OCI-LY3 (cell line): ENCODE measurements around the gene FBXW7.

Experiments
- H2AFZ ChIP-seq: fragments of 200-600, 300-600 bp; shearing (Covaris generic); 2 replicates; pipeline ENCODE4 v1.6.0; 2014; ENCODE audit warnings: antibody characterized with exemption, low read depth, low read length
- H3K27ac ChIP-seq: fragments of 200-600, 300-600 bp; sonication (generic); 2 replicates; pipeline ENCODE4 v1.5.1; 2014; ENCODE audit warnings: mild to moderate bottlenecking, low read length, moderate library complexity, mixed read lengths
- H3K27me3 ChIP-seq: fragments of 200-600, 300-600 bp; sonication (generic); 2 replicates; pipeline ENCODE4 v1.6.1; 2014; ENCODE audit warnings: low read depth, low read length, mixed read lengths
- H3K36me3 ChIP-seq: fragments of 200-600, 300-600 bp; sonication (generic); replicated peaks from 2 replicates; pipeline ENCODE3; 2014; ENCODE audit warnings: low read depth, low read length, mixed read lengths
- H3K4me1 ChIP-seq: fragments of 300-600, 200-600 bp; sonication (generic); 2 replicates; pipeline ENCODE4 v1.6.1; 2014; ENCODE audit warnings: low read length, mixed read lengths
- H3K4me2 ChIP-seq: fragments of 200-600, 300-600 bp; sonication (generic); 2 replicates; pipeline ENCODE4 v1.6.1; 2014; ENCODE audit warnings: low read length, mixed read lengths
- H3K4me3 ChIP-seq: fragments of 300-600, 200-600 bp; sonication (generic); 2 replicates; pipeline ENCODE4 v1.5.1; 2014; ENCODE audit warnings: antibody characterized with exemption, mild to moderate bottlenecking, low read length, moderate library complexity
- H3K79me2 ChIP-seq: fragments of 300-600, 200-600 bp; shearing (Covaris generic); 2 replicates; pipeline ENCODE4 v1.6.1; 2014; ENCODE audit warnings: mild to moderate bottlenecking, low read length, mixed read lengths
- H3K9ac ChIP-seq: fragments of 300-600, 200-600 bp; shearing (Covaris generic); 2 replicates; pipeline ENCODE4 v1.6.0; 2014; ENCODE audit warnings: mild to moderate bottlenecking, low read length, moderate library complexity
- H3K9me3 ChIP-seq: fragments of 200-600, 300-600 bp; shearing (Covaris generic); 2 replicates; pipeline ENCODE4 v1.6.1; 2014; ENCODE audit warnings: low read length, mixed read lengths; ENCODE audit not compliant: insufficient read depth
- H4K20me1 ChIP-seq: fragments of 200-600, 300-600 bp; sonication (generic); 2 replicates; pipeline ENCODE4 v1.6.1; 2016; ENCODE audit warnings: low read length, mixed read lengths; ENCODE audit not compliant: insufficient read depth
- EZH2phosphoT487 ChIP-seq: fragments of 200-600 bp; shearing (Covaris generic); IDR thresholded peaks from 2 replicates; pipeline ENCODE4 v1.6.1; 2018; ENCODE audit warnings: antibody characterized with exemption, mixed run types, low read depth
- TF ChIP-seq, protein P1 (sequence below): fragments of 200-600, 300-600 bp; sonication (generic); IDR thresholded peaks from 2 replicates; pipeline ENCODE4 v1.5.1; 2014; ENCODE audit warnings: antibody characterized with exemption, low read length, low read depth

The FBXW7 gene

DNA sequence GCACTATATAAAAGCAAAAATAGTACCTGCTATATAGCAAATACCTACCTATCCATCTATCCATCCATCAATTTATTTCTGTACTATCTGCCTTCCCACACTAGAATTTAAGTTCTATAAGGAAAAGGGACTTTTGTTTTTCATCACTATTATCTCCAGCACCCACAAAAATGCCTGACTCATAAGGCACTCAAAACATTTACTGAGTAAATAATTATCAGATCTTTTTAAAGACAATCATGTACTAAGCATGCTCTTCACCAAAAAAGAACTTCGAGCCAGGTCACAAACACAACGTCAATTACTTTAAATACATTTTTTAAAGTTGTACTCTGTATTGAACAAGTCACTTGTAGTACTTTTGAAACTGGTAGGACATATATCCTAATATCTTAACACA, 119.9 kb downstream of the FBXW7 start:
- H3K9ac ChIP-seq = no peak overlapping the region
- H3K36me3 ChIP-seq = peaks cover 6% of the 10 kb centered on the region
- peaks cover 70% of the 10 kb centered on the region for H3K79me2 ChIP-seq
- no peak overlapping the region for H3K4me2 ChIP-seq
- H3K27ac ChIP-seq = no peak overlapping the region
- H2AFZ ChIP-seq = no peak overlapping the region
- peaks cover 47% of the 10 kb centered on the region for H4K20me1 ChIP-seq
- no peaks in the 10 kb centered on the region for H3K27me3 ChIP-seq
- peaks cover 6% of the 10 kb centered on the region; the same call in 1 of the 2 replicates for H3K4me1 ChIP-seq
- TF ChIP-seq, protein P1, sequence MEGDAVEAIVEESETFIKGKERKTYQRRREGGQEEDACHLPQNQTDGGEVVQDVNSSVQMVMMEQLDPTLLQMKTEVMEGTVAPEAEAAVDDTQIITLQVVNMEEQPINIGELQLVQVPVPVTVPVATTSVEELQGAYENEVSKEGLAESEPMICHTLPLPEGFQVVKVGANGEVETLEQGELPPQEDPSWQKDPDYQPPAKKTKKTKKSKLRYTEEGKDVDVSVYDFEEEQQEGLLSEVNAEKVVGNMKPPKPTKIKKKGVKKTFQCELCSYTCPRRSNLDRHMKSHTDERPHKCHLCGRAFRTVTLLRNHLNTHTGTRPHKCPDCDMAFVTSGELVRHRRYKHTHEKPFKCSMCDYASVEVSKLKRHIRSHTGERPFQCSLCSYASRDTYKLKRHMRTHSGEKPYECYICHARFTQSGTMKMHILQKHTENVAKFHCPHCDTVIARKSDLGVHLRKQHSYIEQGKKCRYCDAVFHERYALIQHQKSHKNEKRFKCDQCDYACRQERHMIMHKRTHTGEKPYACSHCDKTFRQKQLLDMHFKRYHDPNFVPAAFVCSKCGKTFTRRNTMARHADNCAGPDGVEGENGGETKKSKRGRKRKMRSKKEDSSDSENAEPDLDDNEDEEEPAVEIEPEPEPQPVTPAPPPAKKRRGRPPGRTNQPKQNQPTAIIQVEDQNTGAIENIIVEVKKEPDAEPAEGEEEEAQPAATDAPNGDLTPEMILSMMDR = no peak
- TF ChIP-seq EZH2phosphoT487 = no peak
- H3K9me3 ChIP-seq = no peaks in the 10 kb centered on the region
- no peak overlapping the region for H3K4me3 ChIP-seq

DNA sequence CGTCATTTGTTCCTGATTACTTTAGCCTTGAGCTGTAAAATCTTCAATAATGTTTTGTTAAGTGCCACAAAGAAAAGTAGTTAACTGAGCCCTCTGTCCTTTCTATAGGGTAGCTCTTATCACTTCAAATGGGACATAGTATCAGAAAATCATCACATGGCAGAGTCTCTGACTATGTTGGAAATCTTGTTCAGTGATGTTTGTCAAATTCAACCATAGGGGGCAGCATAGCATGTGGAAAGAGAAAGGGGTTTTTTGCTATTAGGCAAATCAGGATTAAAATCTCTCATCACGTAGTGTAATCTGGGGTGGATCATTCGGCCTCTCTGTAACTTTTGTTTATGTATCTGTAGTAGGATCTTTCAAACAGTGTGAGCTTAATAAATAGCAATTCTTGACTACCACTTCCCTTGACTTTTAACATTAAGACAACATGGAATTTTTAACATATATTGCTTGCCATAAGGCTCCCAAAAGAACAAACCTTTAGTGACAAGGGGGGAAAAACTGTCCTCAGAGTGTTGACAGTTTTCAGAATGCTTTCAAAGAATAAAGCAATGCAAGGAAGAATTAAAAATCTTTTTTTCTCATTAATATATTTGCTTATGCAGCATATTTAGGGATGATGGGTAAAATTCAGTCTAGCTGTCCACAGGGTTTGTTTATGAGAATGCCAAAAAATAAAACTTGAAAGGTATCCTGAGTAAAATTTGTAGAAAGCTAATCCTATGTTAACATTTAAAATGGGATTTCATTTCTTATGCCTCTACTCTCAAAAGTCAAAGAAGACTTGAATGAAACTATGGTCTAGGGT, 127.2 kb downstream of the FBXW7 start:
- no peaks in the 10 kb centered on the region for H3K27me3 ChIP-seq
- TF ChIP-seq, protein P1 = peak; percentile 93
- no peak for TF ChIP-seq EZH2phosphoT487
- H3K9me3 ChIP-seq = no peaks in the 10 kb centered on the region
- H3K4me1 ChIP-seq = peaks cover 13% of the 10 kb centered on the region
- H4K20me1 ChIP-seq = peaks cover 36% of the 10 kb centered on the region; the same call in 1 of the 2 replicates
- peak overlapping the region; percentile 6 for H3K4me2 ChIP-seq
- no peak overlapping the region for H3K9ac ChIP-seq
- peaks cover 20% of the 10 kb centered on the region for H3K36me3 ChIP-seq
- H2AFZ ChIP-seq = no peak overlapping the region
- no peak overlapping the region for H3K4me3 ChIP-seq
- peaks cover 18% of the 10 kb centered on the region for H3K79me2 ChIP-seq
- H3K27ac ChIP-seq = no peak overlapping the region

GRCh38 chr4:152401424-152401823, 134.5 kb downstream of the FBXW7 start:
- H3K27ac ChIP-seq = no peak overlapping the region
- no peak overlapping the region for H3K4me3 ChIP-seq
- H3K79me2 ChIP-seq = peaks cover 35% of the 10 kb centered on the region
- H2AFZ ChIP-seq = no peak overlapping the region
- no peak overlapping the region for H3K4me2 ChIP-seq
- TF ChIP-seq, protein P1 = peak; percentile 28
- no peak for TF ChIP-seq EZH2phosphoT487
- H3K27me3 ChIP-seq = no peaks in the 10 kb centered on the region
- peaks cover 47% of the 10 kb centered on the region for H3K4me1 ChIP-seq
- H3K36me3 ChIP-seq = peaks cover 14% of the 10 kb centered on the region
- H4K20me1 ChIP-seq = peaks cover 19% of the 10 kb centered on the region
- H3K9ac ChIP-seq = no peak overlapping the region
- H3K9me3 ChIP-seq = no peaks in the 10 kb centered on the region

DNA sequence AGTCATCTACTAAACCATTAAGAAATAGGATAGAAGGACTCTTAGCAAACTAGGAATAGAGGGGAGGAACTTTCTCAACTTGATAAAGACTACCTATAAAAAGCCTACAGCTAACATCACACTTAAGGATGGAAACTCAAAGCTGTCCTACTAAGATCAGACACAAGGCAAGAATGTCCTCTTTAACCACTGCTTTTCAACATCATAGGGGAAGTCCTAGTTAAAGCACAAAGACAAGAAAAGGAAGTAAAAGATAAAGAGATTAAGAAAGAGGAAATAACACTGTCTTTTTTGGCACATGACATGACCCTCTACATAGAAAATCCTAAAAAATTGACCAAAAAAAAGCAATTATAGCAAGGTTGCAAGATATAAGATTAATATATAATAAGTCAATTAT, 136.6 kb downstream of the FBXW7 start:
- no peak for TF ChIP-seq EZH2phosphoT487
- TF ChIP-seq, protein P1 = no peak
- Histone ChIP-seq H3K27me3 (no peaks in the 10 kb centered on the region), H3K4me2 (peak overlapping the region; percentile 60), H2AFZ (no peak overlapping the region), H3K9me3 (no peaks in the 10 kb centered on the region), H3K36me3 (peaks cover 14% of the 10 kb centered on the region), H3K79me2 (peaks cover 50% of the 10 kb centered on the region), H4K20me1 (peaks cover 25% of the 10 kb centered on the region), H3K9ac (peak overlapping the region; percentile 1; the same call in 1 of the 2 replicates), H3K4me1 (peaks cover 57% of the 10 kb centered on the region), H3K27ac (peak overlapping the region; percentile 36), H3K4me3 (peak overlapping the region; percentile 34)
